ENCODE measurements around the gene CST3. TPM values are rescaled to one million over a fixed set of nuclear protein-coding genes. Genes with fewer than 3 reads are reported as not detected.

The CST3 gene
- polyA plus RNA-seq, 5 donors: 128 to 220 (median 157) TPM

DNA sequence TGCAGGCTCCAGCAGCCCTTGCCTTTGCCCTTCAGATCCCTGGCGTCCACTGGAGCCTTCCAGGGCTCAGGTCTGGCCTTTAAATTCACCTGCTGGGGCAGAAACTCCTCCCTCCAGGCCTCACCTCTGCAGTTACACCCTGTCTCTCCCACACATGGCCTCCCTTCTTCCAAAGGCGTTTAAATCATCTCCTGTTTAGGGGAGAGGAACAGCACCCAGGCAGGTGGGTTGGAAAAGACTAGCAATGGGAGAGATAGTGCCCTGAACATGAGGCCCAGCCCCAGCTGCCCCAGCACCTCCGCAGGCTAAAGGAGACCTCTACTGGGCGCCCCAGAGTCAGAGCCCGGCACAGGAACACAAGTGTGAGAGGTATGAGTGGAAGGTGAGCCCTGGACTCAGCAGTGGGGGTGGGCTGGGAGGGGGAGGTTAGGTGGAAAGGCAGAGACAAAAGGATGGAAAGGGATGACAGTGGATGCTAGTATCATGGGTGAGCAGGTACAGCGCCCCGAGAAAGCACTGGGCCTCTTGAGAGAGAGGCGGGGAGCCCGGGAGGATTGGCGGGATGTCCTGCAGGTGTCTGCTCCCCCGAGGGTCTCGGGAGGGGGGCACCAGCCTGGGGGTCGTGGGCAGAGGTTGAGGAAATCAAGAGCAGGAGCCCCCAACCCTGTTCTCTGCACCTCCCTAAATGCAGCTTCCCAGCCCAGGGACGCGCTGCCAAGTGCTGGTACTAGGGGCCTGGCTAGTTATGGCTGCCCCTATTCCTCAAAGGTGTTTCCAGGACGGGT is 31.7 kb downstream of the CST3 start, which contains the start of gene CST9:
Gene CST9, minus strand, starts transcription at position 51 of the 785 bp plus-strand sequence. CDS start 53 bp downstream, outside the sequence.
- no peak for DNase-seq

DNA sequence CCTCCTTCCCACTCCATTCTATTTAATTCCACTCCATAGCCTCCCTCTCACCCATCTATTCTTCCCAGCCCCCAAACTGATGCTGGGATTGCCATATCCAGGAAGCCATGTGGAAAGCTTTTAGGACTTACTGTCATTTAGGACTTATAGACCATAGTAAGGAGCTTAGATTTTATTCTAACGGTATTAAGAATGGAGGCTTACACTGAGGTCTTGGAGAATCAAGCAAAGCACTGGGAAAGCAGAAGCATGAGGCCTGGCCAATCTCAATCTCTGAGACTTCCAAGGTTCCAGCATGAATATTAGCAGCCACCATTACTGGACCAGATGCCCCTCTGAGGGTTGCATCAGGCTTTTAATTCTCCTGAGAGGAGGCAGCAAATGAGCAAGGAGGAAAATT is 33.4 kb downstream of the CST3 start:
- no peak for DNase-seq

DNA sequence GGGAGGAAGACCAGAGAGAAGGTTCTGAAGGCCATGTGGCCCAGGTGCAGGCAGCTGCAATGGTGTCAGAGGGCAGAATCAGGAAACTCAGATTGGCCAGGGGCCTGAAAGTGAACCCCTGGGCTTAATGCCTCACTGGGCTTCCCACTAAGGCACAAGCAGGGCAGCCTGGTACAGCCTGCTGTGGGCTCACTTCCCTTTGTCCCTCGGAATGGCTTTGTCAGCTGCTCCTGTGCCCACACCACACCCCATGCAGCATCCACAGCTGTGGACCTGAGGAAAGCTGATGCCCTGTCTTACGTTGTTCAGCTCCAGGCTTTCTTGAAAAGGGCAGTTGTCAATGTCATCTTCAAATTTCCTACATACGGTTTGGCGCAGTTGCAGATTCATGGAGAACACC is 34.4 kb downstream of the CST3 start:
- no peak for DNase-seq

DNA sequence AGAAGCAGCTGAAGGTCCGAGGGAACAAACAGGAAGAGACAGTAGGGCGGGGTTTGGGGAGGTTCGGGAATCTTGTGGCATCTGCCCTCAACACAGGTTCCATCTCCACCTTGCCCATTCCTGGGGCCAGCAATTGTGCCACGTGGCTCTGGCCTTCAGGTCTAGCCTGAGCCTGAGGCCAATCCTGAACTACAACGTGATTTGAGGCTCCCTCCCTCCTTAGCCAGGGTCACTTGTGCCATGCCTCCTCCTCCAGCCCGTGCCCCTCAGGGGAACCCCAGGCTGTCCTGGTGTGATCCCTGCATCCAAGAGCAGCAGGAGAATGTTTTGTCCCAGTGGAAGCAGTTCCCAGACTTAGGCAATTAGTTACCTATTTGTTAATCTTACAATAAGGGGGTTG is 35.1 kb downstream of the CST3 start:
- no peak for DNase-seq

DNA sequence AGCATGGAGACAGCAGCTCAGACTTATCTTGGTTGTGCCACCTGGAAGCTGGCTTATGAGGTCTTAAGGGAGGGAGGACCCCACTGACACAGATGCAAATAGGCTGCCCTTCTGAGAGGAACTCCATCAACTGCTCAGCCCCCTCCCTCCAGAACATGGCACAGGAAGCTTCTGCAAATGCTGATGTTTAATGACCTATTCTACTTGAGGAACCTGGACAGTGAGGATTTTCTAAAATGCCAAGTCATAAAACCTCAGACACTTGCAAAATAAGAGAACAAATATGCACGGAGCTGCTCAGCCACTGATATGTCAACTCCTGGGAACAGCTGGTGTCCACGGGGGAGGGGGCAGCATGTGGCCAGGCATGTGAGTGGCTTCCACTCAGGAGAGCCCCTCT is 35.5 kb downstream of the CST3 start:
- DNase-seq: no peak

DNA sequence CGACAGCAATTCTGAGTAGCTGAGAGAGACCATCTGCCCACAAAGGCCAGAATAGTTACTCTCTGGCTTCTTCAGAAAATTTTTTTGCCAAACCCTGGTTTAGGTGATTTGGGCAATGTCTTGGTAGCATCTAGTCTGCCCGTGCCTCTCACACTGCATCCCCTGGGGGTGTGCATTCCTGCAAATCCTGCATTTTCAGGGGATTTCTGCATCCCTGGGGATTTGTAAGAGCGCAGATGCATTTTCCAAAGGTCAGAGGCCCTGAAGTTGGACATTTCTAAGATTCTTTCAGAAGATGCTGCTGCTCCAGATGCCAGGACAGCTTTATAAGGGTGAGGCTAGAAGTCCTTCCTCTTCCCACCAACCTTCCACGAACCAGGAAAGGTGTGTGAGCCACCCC is 36.0 kb downstream of the CST3 start:
- no peak for DNase-seq

DNA sequence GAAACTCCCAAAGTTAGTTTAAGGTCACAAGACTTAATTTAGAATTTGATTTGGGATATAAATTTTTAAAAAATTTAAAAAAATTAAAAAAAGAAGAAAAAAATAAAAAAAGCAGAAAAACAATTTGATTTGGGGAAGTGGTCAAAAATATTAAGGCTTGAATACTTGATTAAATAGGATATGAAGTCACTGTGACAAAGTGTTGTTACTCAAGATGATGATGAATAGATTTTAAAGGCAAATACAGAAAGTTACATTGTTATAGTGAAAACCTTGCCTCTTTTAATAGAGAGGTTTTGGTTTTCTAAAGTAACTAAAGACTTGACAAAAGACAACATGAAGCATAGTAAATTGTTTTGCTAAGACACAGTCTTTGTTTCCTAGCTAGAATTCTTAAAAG is 39.3 kb downstream of the CST3 start:
- DNase-seq: no peak

DNA sequence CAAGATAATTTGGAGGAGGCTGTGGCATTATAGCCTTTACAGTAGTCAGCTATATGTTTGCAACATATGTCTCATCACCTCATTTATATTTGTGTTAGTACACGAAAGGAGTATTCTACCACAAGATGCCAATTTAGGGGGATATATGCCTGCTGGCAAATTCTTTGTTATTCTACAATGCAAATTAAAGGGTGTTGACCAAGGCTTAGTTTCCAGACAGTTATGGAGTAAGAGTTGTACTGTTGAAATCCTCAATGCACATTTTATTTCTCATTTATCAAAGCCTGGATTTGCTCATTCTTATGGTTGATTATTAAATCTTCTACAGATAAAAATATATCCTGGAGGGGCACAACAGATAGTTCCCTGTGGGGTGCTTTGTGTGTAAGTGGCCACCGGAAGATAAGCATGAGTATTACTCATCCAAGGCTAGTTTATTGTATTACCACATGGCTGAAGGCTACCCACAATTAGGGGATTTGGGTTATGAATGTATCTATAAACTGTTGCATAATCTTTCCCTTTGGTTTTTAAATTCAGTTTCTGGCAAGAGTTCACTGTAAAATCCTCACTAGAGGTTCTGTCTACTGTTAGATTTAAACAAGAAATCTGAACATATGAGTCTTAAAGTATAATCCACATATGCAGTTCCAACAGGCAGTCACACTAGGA is 41.0 kb downstream of the CST3 start:
- no peak for DNase-seq

DNA sequence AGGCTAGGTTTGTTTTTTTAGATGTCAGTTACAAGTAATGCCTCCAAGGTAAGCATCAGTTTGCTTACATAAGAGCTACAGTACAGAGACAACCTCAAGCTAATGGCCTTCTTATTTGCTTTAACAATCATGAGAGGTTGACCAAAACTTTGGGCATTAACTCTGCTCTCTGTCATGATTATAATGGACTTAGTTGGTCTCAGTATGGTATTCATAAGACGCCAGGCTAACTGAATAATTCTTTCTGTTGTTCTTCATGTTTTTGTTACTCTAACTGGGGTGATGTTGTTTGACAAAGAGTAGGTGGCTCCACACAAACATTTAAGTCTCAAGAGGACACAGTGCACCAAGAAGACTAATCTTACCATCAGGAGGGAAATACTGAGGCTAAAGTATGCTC is 41.8 kb downstream of the CST3 start:
- DNase-seq: no peak

DNA sequence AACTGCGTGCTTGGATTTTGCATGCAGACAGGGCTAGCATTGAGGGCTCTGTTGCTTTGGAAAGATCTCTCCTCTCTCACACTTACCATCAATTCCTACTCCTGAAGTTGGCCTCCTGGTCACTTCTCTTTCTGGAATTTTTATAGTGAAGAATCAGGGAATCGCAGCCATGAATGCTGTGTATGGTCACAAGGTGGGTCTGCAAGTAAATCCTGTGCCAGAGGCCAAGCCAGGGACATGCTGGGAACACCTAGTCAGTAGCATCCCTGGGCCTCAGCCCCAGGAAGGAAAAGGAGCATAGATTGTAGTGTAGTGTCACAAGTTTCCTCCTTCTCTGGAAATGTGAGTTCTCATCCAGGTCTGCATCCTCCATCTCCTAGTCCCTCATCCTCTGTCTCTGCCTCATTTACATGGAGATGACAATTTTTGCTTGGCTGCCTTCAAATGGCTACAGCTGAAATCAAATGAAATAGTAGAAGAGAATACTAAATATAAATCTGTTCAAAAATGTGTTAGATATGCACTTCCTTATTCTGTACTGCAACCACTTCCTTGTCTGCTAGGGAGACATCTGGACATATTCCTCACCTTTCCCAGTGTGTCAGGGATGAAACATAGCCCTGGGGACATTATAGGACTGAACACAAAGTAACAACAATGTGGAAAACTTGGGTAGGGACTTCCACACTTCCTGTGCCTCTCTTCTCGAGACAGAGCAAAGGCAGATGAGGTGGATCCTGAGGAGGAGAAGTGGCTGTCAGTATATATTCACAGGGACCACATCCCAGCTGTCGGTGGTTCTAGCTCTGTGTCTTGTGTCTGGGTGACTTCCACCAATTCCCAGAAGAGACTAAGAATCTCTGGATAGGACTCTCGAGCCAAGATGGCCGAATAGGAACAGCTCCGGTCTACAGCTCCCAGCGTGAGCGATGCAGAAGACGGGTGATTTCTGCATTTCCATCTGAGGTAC is 49.0 kb downstream of the CST3 start:
- no peak for DNase-seq

DNA sequence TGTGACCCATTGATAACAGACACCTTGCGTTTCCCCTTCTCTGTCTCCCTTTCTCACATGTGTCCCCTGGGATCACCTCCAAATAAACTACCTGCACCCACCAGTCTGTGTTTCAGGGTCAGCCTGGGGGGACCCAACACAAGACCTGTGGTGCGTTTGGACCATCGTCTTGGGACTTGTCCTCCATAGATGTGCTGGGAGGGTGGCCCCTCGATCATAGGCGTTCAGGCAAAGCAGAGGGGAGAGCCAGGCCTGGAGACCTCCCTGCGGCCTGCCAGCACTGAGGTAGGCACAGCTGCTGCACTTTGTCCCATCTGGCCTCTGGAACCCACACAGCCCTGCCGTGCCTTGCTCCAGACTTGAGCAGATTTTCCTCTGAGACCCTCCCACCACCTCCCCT is 50.1 kb downstream of the CST3 start:
- no peak for DNase-seq

DNA sequence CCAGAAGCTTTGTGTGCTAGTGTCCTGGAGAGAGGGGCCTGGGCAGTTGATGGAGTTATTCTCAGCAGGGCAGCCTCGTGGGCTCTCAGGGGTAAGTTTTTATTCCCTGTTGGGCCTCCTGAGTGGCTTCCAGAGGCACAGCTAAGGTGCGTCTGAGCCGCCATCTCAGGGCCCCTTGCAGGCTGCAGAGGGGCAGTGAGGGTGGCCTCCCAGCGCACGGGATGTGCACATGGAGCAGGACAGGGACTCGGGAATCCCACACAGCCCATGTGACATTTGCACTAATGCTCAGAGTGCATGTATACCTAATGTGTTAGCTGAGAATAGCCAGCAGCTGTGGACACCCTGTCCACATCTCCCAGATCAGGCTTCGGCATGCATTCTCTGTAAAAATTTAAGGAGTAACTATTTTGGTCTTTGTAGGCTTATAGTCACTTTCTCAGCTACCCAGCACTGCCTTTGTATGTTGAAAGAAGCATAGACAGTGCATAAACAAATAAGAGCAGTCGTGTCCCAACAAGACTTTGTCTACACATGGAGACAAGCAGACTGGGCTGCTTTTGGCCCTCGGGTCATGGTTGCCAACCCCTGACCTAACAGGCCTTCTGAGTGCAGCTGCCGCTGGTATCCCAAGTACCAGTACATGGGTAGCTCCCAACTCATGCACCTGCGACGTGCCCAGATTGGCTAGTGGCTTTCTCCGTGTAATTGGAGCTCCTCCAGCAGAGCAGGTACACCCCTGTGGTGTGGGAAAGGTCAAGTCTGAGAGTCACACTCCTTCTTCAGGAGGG is 50.8 kb downstream of the CST3 start:
- DNase-seq: no peak

DNA sequence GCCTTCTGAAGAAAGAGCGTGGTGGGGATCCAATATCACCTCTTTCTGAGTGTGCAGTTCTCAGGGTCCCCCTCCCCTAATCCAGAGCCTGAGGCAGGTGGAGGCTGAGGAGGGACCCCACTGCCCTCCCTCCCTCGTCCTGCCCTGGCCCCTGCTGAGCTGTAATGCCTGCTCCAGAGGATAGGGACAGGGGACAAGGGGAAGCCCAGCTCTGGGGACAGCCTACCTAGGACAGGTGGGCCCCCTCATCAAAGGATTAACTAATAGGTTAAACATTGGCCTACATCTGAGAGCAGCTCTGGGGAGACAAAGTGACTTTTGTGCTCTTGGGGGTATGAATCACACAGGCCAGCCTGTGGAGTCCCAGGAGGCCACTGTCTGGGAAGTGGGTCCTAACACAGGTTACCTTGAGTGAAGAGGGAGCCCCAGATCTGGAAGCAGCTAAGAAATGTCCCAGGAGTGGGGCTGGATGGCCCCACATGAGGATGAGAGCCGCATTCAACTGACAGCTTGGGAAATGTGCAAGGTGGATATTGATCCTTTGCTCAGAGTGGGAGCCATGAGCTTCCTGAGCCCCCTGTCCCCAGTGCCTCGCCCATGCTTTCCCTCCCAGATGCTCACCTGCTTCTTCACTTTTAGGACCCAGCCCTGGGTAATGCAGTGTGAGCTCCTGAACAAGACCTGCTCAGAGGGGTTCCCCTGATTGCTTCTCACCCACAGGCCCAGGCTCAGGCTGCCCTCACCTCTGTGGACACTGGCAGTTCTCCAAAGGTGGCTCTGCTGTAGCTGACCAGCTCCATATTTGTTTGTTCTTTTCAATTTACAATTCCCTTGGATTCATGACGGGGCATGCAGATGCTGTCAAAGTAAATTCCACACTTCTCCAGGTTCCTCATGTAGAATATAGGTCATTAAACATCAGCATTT is 51.7 kb downstream of the CST3 start:
- no peak for DNase-seq

DNA sequence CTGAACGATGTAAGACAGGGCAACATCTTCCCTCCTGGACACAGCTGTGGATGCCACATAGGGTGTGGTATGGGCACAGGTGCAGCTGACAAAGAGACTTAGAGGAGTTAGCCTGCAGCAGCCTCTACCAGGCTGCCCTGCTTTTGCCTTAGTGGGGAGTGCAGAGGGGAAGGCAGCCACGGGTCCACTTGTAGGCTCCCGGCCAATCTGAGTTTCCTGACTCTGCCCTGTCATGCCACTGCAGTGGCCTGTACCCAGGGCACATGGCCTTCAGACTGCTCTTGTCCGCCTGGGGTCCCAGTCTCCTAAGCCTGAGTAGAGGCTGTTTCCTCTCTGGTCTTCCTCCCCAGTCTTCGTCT is 52.3 kb downstream of the CST3 start:
- no peak for DNase-seq

DNA sequence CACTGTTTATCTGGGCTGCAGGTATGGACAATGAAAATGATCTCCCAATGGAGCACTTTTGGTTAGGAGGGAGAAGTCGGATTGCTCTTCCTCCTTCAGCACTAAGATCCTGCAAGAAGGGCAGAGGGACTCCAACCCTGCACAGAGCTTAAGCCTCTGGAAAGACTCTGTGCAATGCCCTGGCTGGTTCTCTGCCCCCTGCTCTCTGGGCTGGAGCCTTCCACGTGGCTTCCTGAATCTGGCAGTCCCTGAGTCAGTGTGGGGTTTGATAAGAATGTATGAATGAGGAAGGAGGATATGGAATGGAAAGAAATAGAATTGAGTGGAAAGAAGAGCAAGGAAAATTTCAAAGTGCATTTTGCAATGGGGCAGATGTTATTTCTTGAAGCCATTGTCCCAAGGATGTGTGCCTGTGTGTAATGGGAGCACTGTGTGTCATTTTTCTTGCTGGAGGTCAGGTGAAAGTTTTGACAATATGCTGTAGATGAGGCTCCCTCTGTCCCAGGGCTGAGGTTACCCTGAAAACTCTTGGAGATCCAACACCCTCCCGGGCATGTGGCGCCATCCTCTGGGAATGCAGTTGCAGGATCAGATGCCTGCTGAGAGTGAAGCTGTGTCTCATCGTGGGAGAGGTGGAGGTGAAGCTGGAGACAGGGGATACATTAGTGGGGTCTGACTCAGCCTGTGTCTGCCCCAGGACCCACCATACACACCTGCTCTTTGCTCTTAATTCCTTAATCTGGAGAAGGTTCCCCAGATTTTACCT is 53.1 kb downstream of the CST3 start:
- no peak for DNase-seq

All from right lung (tissue), 5 donors.